Right lobe of liver (tissue), 4 donors: ENCODE measurements around the gene EEF2.
"Not testable (repeated sequence)": the region's sequence is repeated elsewhere in the genome, so short reads cannot be mapped to it uniquely, and the experiment has no call there.

Experiments used
- CTCF ChIP-seq, 4 donors: fragments of 200-600 bp in 3 of 4; fragments of 450-650 bp in 1 of 4; IDR thresholded peaks; one replicate each; pipeline versions ENCODE4 v1.5.1 to v1.8.0; 2016 to 2022; ENCODE audit warnings: antibody characterized with exemption in 4 of 4, mild to moderate bottlenecking in 2 of 4
- POLR2A ChIP-seq: fragments of 450-650 bp; IDR thresholded peaks from one replicate; pipeline ENCODE4 v1.6.1; 2017; ENCODE audit warnings: antibody characterized with exemption, mild to moderate bottlenecking
- donor health status: DM: no; HTN: no; CAD: no.
- donor health status: DM: no; HTN: no; CAD: no.
- donor health status: DM: no; HTN: yes; CAD: no.

- TF ChIP-seq POLR2A; CTCF (IDR thresholded peaks at IDR 0.05): not testable (repeated sequence)
These were observed 20.2 kb upstream of the EEF2 start for GRCh38 chr19:4005436-4005835.
